ENCODE data around the gene NOCT. TPM values are rescaled to one million over a fixed set of nuclear protein-coding genes. Genes with fewer than 3 reads are reported as not detected.
"Not testable (repeated sequence)": the region's sequence is repeated elsewhere in the genome, so short reads cannot be mapped to it uniquely, and the experiment has no call there.

The NOCT gene
- total RNA-seq, 1 donor from 2014 or later, result 14.1 TPM

- DNase-seq (ENCODE audit: low read depth, low spot score), result no peak
- Mint-ChIP-seq H3K4me1 (no peaks in the 10 kb centered on the region), H3K9me3 (no peaks in the 10 kb centered on the region), H3K27ac (ENCODE audit: unreplicated experiment) (no peak overlapping the region), H3K36me3 (ENCODE audit: low read depth) (no peaks in the 10 kb centered on the region), H3K4me3 (no peak overlapping the region), H3K27me3 (ENCODE audit: low read depth) (no peaks in the 10 kb centered on the region)
- TF ChIP-seq CTCF (conservative IDR thresholded peaks at IDR 0.05), result no peak
Observed at GRCh38 chr4:138999666-139000065, 15.9 kb upstream of the NOCT start.

- H3K27me3 Mint-ChIP-seq (ENCODE audit: low read depth); H3K4me3 Mint-ChIP-seq; H3K9me3 Mint-ChIP-seq; DNase-seq (ENCODE audit: low read depth, low spot score); H3K27ac Mint-ChIP-seq (ENCODE audit: unreplicated experiment); H3K4me1 Mint-ChIP-seq; H3K36me3 Mint-ChIP-seq (ENCODE audit: low read depth): not testable (repeated sequence)
Observed at GRCh38 chr4:139000134-139000533, 15.4 kb upstream of the NOCT start.

- H3K36me3 Mint-ChIP-seq (ENCODE audit: low read depth); H3K27ac Mint-ChIP-seq (ENCODE audit: unreplicated experiment); H3K9me3 Mint-ChIP-seq; H3K27me3 Mint-ChIP-seq (ENCODE audit: low read depth); H3K4me3 Mint-ChIP-seq; DNase-seq (ENCODE audit: low read depth, low spot score); H3K4me1 Mint-ChIP-seq: not testable (repeated sequence)
Observed at GRCh38 chr4:139001430-139001829, 14.2 kb upstream of the NOCT start.

- not testable (repeated sequence) for H3K4me1 Mint-ChIP-seq; H3K9me3 Mint-ChIP-seq; H3K27me3 Mint-ChIP-seq (ENCODE audit: low read depth); DNase-seq (ENCODE audit: low read depth, low spot score); H3K4me3 Mint-ChIP-seq; H3K36me3 Mint-ChIP-seq (ENCODE audit: low read depth); H3K27ac Mint-ChIP-seq (ENCODE audit: unreplicated experiment)
Observed at GRCh38 chr4:139003668-139004067, 11.9 kb upstream of the NOCT start.

- Mint-ChIP-seq H3K4me1 (no peaks in the 10 kb centered on the region), H3K36me3 (ENCODE audit: low read depth) (peaks cover 3% of the 10 kb centered on the region), H3K27ac (ENCODE audit: unreplicated experiment) (no peak overlapping the region), H3K9me3 (no peaks in the 10 kb centered on the region), H3K27me3 (ENCODE audit: low read depth) (no peaks in the 10 kb centered on the region), H3K4me3 (no peak overlapping the region)
- TF ChIP-seq CTCF (conservative IDR thresholded peaks at IDR 0.05), result no peak
- DNase-seq (ENCODE audit: low read depth, low spot score), result no peak
Observed at GRCh38 chr4:139005774-139006173, 9.8 kb upstream of the NOCT start.

GRCh38 chr4:139007640-139008039, 7.9 kb upstream of the NOCT start:
- Mint-ChIP-seq H3K9me3 (no peaks in the 10 kb centered on the region), H3K27ac (ENCODE audit: unreplicated experiment) (no peak overlapping the region), H3K4me1 (no peaks in the 10 kb centered on the region), H3K36me3 (ENCODE audit: low read depth) (peaks cover 3% of the 10 kb centered on the region), H3K4me3 (no peak overlapping the region), H3K27me3 (ENCODE audit: low read depth) (no peaks in the 10 kb centered on the region)
- no peak for TF ChIP-seq CTCF (conservative IDR thresholded peaks at IDR 0.05)
- DNase-seq (ENCODE audit: low read depth, low spot score), result no peak

GRCh38 chr4:139008278-139008677, 7.3 kb upstream of the NOCT start:
- not testable (repeated sequence) for H3K36me3 Mint-ChIP-seq (ENCODE audit: low read depth); DNase-seq (ENCODE audit: low read depth, low spot score); H3K9me3 Mint-ChIP-seq; H3K4me3 Mint-ChIP-seq; H3K27me3 Mint-ChIP-seq (ENCODE audit: low read depth); H3K27ac Mint-ChIP-seq (ENCODE audit: unreplicated experiment); H3K4me1 Mint-ChIP-seq

- Mint-ChIP-seq H3K4me3 (no peak overlapping the region), H3K27me3 (ENCODE audit: low read depth) (no peaks in the 10 kb centered on the region), H3K36me3 (ENCODE audit: low read depth) (peaks cover 3% of the 10 kb centered on the region), H3K27ac (ENCODE audit: unreplicated experiment) (no peak overlapping the region), H3K9me3 (no peaks in the 10 kb centered on the region), H3K4me1 (peaks cover 12% of the 10 kb centered on the region)
- TF ChIP-seq CTCF (conservative IDR thresholded peaks at IDR 0.05), result no peak
- DNase-seq (ENCODE audit: low read depth, low spot score), result no peak
Observed at GRCh38 chr4:139009702-139010101, 5.9 kb upstream of the NOCT start.

Measured in neural crest cell (in vitro differentiated cells).